ENCODE results near the gene FAM53A.
A peak's percentile ranks its signal among the peaks of the same experiment; 100 is the strongest.
"Not testable (repeated sequence)": the region's sequence is repeated elsewhere in the genome, so short reads cannot be mapped to it uniquely, and the experiment has no call there.

Gene FAM53A

DNA sequence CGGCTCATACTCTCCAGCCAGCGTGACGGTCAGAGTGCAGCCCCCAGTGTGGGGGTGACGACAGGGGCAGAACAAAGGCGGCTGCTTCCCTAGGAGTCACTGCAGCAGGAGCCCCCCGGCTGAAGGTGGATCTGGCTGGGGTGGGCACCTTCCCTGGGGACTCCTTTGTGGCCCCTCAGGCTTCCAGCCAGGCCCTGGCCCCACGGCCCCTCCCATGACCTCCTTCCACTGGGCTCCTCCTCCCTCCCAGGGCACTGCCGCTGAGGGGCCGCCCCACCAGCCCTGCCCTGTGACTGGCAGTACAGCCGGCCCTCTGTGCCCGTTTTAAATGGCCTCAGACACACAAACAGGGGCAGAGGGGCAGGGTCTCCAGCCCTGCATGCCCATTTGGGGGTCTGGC lies 61.9 kb downstream of the FAM53A start:
- no peak for DNase-seq (ENCODE audit: low spot score)

DNA sequence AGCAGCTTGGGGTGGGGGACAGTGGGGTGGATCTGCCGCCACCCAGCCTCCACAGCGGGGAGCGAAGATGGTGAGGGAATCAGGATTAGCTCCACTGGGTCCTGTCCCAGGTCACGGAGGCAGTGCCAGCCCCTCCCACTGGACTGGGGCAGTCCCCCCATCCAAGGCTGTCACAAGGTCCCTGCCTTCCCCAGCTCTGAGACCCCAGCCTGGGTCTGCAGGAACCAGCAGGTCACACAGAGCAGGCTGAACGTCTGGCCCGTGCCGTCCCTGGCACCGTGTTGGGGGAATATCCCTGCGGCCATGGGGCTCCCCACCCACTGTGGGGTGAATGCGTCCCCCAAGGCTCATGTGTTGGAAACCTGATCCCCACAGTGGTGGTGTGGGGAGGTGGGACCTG lies 62.6 kb downstream of the FAM53A start:
- DNase-seq (ENCODE audit: low spot score) = no peak

DNA sequence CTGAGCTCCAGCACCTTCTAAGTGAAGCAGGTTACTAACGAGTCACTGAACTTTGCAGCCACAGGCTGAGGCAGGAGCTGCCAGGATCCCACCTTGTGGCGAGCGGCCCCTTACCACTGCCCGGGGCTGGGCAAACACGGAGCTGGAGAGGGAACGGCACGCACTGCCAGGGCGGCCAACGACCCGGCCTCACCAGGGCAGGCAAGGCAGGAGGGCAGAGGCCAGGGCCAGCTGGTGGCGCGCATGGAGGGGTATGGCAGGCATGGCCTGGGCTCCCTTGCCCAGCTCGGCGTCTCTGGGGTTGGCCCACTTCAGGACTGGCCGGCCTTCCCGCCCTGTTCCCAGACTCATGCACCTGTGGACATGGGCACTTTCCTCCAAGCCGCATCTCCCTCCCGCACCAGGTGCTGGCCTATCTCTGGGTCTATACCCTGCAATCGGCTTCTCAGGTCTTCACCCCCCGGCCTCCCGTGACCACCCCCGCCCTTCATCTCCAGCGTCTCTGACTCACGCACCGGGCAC lies 64.9 kb downstream of the FAM53A start:
- DNase-seq (ENCODE audit: low spot score) = no peak

DNA sequence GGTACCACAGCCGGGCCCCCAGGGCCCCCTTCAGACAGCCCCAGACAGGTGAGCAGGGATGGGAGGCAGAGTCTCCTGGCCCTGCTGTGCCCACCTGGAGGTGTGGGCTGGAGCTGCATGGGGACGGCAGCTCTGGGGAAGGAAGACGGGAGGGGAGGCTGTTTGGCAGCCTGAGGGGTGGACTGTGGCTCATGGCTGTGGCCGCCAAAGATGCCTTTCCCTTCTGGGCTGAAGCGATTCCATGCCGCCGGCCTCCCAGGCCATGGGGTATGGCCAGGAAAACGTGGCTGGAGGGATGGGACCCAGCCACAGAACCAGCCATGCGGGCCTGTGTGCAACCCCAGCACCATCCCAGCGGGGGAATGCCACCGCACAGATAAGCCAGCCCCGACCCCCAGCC lies 65.7 kb downstream of the FAM53A start:
- DNase-seq (ENCODE audit: low spot score) = no peak

DNA sequence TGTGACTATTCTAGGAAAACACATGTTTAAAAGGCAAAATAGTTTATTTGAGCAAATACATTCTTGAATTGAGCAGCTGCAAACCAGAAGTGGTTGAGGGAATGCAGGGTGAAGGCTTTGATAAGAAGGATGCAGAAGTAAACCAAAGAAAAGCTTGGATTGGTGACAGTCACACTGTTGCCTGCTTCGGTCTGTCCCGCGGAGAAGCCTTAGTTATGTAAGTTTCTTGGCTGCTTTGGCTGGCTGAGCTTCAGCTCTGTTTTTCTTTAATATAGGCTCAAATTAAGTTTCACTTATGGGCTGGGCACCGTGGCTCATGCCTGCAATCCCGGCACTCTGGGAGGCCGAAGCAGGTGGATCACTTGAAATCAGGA lies 67.6 kb downstream of the FAM53A start:
- DNase-seq (ENCODE audit: low spot score) = no peak

DNA sequence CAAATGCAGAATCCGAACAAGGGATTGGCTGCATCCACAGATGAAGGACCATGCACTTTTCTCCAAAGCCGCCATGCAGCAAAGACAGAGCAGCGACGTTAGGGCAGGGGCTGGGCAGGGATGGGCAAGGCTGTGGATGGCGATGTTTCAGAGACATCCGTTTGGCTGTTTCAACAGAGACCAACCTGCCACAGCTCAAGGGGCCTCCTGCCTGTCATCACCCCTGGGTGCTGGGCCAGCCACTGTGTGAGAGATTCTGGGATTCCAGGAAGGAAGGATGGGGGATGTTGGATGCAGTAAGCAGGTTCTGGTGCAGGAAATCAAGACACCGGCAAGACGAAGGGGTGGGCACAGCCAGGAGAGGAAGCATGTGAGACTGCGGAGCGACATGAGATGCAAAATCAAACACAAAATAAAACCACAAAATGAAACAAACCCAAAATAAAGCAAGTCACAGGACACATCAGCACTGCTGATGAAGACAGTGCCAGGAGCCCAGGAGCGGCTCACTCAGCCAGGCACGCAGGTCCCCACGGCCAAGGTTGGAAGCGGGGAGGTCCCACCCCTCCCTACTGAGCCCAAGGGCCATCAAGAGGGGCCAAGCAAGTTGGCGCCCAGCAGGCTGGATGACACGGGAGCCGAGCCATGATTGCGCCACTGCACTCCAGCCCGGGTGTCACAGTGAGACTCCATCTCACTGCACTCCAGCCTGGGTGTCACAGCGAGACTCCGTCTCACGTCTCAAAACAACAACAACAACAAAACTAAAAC lies 68.1 kb downstream of the FAM53A start:
- DNase-seq (ENCODE audit: low spot score) = peak; percentile 28

DNA sequence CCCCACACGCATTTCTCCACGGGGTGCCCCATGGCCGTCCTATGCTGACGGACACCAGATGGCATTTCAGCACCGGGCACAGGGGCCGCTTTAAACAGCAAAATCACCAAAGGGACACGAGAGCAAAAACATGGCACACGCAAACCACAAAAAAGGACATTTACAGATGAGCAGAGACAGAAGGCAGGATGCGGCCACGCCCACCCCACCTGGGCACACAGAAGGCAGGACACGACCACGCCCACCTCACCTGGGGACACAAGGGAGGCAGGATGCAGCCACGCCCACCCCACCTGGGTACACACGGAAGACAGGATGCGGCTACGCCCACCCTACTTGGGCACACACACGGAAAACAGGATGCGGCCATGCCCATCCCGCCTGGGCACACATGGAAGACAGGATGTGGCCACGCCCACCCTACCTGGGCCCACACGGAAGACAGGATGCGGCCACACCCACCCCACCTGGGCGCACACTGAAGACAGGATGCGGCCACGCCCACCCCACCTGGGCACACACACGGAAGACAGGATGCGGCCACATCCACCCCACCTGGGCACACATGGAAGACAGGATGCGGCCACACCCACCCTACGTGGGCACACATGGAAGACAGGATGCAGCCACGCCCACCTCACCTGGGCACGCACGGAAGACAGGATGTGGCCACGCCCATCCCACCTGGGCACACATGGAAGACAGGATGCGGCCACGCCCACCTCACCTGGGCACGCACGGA lies 69.1 kb downstream of the FAM53A start:
- peak; percentile 61 for DNase-seq (ENCODE audit: low spot score)

DNA sequence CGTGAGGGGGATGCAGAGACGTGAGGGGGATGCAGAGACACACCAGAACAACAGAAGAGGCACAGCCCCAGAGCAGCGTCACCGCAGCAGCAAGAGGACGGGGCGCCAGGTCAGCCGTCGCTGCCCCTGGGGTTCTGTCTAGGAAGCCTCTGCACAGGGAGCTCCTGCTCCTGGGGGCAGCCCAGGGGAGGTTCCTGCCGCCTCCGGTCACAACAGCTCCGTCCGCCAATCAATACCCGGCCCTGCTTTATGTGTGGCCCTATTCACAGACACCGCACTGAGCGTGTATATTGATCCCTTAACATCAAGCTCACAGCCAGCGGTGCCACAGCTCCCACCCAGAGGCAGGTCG lies 69.6 kb downstream of the FAM53A start:
- no peak for DNase-seq (ENCODE audit: low spot score)

DNA sequence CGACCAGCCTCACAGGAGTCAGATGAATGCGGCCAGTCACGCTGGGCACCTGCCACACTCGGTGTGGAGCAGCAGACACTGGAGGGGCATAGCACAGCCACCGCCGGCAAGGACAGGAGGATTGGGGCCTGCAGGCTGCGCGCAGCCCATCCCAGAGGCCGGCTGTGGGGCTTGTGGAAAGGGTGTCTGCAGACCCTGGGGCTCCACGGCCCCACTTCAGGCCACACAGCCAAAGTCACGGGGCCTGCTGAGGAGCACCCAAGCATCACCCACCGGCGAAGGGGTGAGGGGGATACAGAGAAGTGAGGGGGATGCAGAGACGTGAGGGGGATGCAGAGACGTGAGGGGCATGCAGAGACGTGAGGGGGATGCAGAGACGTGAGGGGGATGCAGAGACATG lies 70.1 kb downstream of the FAM53A start:
- no peak for DNase-seq (ENCODE audit: low spot score)

DNA sequence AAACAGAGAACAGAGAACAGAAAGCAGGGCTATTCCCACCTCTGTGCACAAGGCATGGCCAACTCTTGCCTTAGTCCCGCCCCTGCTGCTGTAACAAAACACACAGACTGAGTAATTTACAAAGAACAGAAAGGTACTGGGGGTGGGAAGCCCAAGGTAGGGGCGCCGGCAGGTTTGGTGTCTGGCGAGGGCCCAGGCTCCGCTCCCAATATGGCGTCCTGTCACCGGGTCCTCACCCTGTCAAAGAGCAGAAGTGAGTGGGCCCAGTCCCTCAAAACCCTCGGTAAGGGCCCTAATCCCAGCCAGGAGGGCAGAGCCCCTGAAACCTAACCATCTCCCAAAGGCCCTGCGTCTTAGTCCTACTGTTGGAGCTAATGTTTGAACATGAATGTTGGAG lies 71.0 kb downstream of the FAM53A start:
- no peak for DNase-seq (ENCODE audit: low spot score)

DNA sequence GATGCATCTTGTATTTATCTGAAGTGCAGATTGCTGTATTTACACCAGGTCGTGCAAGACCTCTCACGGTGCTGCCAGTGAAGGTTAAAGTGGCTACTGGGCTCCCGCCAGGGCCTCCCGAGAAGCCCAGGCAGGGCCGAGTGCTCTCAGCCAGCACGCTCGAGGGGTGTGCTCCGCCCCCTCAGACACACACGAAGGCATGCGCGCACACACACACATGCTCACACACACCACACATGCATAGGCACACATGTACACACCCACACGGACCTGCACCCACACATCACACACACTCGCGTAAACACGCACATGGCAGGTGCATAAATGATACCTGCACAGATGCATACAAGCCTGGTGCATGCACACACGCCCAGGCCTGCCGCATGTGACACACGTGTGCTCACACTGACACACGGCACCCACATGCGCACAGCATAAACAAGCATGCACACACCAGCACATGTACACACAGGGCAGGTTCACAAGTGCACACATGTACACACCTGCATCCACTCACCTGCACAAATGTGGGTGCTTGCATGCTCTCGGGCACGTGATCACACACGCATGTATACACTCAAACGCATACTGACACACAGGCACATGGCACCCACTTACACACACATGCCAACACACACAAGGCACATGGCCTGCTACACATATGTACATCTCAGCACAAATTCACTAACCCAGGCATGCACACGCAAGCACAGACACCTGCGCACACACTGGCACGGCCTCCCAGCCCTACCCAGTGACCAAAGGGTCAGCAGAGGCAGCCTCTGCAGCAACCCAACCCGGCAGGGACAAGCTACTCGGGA lies 71.6 kb downstream of the FAM53A start:
- DNase-seq (ENCODE audit: low spot score) = no peak

DNA sequence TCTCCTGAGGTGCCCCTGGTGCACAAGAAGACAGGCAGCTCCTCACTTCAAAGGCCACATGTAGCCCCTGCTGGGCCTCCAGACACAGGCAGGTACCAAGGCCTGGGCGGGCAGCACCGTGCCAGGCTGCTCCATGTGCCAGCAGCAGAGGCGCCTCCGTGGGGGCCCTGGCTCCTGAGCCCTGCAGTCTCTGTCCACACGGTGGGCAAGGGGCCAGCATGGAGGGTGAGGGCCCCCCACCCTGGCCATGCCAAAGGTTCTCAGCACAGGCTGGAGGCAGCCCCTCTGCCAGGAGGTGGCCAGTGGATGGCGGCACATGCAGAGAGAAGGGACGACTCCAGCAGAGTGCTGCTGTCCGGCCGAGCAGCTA lies 72.6 kb downstream of the FAM53A start:
- no peak for DNase-seq (ENCODE audit: low spot score)

DNA sequence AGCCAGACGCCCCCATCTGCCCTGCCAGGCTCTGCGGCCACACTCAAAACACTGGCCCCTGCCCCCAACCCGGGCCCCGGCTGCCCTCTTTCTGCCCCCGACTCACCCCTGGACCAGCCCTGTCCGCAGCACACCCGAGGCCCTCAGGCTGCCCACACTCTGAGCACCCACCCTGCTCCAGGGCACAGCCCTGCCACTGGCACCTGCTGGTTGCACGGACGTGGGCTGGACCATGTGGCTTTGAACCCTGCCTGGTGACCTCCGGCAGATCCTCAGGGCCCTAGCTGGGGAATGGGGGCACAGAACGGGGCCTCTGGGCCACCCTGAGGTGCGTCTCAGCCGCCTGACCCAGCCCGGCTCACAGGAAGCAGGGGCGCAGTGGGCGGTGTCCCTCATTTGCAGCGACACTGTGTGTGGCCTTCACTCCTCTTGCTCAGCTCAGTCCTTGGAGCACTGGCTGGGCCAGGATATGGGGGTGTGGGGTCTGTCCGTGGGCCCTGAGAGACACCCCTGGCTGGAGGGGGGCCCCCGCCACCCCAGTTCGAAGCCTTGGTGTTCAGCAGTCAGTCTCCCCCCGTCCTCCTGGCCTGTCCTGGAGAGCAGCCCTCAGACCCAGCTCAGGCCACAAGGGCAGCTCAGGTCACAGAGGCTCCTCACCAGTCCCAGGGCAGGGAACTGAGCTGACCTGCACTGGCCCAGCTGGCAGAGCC lies 73.2 kb downstream of the FAM53A start:
- no peak for DNase-seq (ENCODE audit: low spot score)

DNA sequence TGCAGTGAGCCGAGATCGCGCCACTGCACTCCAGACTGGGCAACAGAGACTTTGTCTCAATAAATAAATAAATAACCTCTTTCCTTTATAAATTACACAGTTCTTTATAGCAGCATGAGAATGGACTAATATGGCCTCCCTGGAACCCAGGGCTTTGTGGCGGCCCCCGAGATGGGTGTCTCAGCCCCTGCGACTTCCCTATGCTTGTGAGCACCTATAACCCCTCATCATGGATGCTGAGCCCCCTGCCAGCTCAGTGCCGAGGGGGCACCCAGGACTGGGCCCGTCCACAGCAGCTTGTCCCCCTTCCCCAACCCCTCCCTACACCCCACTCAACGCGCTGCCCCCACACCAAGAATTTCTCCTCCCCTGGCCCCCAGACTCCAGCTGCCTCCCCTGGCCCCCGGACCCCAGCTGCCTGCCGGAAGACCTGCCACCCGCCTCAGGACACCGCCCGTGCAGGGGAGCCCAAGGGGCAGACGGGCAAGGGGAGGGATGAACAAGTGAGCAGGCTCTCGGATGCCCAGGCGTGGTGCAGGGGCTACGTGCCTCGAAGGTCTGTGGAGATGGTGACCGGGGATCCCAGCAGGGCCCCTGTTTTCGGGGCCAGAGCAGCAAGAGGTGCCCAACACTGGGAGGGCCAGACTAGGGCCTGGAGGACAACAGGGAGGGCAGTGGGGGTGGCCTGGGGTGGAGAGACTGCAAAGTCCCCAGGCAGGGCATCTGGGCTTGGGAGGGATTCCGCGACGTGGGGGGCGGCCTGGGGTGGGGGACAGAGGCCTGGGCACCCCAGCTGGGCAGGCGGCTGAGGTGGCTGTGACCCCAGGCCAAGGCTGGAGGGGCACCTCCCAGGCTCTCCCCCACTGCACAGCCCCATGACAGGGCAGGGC lies 74.0 kb downstream of the FAM53A start:
- DNase-seq (ENCODE audit: low spot score) = no peak

DNA sequence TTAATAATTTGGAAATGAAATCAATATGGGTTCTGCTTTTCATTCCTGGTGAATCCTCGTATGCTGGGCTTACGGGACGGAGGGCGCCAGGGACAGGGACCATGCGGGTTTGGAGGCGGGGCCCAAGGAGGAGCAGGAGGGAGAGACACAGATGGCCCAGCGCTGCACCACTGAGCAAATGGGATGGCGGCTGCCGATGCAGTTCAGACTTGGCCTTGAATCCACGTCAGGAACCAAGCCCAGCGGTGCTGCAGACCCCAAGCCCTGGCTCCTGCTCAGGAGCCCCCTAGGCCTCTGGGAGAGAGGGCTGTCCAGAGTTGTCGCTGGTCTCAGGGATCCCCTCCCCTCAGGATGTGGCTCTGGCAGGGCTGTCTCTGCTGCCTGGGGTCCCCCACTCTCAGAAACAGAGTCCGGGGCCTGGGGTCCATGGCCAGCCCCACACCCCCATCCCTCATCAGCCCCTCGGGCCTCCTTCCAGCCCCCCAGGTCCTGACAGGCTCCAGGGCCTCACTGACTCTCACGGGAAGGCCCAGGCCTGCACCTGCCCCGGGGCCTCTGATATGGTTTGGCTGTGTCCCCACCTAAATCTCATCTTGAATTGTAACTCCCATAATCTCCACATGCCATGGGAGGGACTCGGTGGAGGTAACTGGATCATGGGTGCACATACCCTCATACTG lies 75.2 kb downstream of the FAM53A start:
- DNase-seq (ENCODE audit: low spot score) = no peak

DNA sequence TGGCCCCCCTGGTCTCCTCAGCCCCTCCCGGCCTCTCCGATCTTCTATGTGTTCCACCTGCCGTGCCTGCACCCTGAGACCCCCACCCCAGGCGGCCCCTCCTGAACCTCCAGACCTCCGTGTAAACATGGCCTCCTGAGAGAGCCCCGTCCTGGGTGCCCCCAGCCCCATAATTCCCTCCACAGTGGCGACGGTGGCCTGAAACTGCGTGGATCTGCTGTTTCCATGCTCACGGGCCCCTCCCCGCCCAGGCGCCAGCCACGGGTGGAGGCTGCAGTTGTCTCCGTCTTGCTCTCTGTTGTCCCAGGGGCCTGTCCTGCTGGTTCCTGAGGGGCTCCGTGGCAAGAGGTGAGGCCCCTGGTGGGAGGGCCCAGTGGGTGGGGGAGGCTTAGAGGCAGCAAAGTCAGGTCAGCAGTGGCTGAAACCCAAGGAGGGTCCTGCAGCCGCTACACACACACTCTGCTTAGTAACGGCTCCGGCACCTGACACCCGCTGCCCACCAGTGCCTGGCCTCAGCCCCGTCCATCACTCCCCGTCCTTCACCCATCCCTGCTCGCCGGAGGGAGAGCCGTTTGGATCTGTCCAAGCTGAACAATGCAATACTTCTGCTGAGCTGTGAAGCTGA lies 75.8 kb downstream of the FAM53A start:
- no peak for DNase-seq (ENCODE audit: low spot score)

DNA sequence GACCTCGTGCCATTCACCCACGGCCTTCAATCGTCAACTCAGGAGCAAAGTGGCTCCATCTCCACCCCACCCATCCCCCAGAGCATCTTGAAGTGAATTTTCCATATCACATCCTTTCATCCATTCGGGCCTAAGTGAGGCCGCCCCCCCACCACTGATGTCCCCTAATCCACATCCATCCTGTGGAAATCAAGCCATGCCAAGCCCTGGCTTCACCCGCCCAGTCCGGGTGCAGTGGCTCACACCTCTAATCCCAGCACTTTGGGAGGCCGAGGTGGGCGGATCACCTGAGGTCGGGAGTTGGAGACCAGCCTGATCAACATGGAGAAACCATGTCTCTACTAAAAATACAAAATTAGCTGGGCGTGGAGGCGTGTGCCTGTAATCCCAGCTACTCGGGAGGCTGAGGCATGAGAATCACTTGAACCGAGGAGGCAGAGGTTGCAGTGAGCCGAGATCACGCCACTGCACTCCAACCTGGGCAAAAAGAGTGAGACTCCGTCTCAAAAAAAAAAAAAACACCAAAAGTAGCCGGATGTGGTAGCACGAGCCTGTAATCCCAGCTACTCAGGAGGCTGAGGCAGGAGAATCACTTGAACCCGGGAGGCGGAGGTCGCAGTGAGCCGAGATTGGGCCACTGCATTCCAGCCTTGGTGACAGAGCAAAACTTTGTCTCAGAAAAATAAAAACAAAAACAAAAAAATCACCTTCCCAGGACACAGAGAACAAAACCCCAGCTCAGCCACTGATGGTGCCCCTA lies 76.5 kb downstream of the FAM53A start:
- not testable (repeated sequence) for DNase-seq (ENCODE audit: low spot score)

DNA sequence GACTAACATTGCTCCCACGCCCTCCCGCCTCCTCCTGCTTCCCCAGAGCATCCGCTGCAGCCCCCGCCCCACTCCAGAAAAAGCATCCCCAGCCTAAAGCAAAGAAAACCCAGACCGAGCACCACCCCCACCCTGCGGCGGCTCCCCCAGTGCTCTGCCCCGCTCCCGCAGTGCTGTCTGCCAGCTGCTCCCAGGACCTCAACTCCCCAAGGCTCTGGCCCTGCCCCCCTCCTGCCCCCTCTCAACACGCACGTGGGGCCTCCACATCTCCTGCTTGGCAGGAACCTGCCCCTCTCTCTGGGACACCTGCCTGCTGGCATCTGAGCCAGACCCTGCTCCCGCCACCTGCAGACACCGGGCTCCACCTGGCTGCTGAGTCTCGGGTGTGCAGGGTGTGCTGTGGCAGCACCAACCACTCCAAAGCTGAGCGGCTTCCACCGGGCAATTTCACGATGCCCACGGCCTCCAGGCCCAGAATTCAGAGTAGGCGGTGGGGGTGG lies 79.4 kb downstream of the FAM53A start:
- DNase-seq (ENCODE audit: low spot score) = peak; percentile 83

DNA sequence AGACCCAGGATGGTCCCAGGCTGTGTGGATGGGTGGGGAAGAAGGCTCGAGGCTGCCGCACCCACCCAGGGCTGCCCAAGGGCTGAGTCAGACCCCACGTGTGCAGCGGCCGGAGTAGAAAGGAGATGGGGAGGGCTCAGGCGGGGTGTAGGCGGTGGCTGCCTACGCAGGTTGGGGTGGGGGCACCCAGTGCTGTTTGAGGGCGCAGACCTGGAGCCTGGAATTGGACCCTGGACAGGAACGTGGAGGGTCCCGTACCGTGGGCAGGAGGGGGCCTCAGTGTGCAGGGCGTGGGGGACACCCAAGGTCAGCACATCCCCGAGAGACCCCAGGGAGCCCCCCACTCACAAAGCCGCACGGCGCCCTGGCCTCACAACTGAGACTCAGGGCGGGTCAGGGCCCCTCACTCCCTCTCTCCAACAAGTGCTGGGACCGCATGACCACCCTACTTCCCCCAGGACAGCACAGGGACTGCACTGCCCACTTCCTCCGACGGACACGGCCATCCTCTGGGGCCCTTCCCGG lies 79.9 kb downstream of the FAM53A start:
- DNase-seq (ENCODE audit: low spot score) = no peak

All from CD4-positive, alpha-beta T cell treated with Interleukin-6 at 100 ng/mL for 8 hours (primary cell).